Hippocampal formation (tissue), 2 donors: ENCODE measurements around the gene BAHCC1.

Experiments used
- DNase-seq, 2 donors: peaks; one replicate each; lab custom pipeline; 2025; lab: John Stamatoyannopoulos, UW

The BAHCC1 gene

GRCh38 chr17:81493198-81494038, 98.2 kb downstream of the BAHCC1 start:
- DNase-seq, result no peak

GRCh38 chr17:81494626-81495377, 99.5 kb downstream of the BAHCC1 start:
- DNase-seq, result no peak

- DNase-seq, result no peak
These were observed 103.8 kb downstream of the BAHCC1 start for GRCh38 chr17:81498953-81499600.

- no peak for DNase-seq
These were observed 104.3 kb downstream of the BAHCC1 start for GRCh38 chr17:81499601-81499970.

GRCh38 chr17:81500047-81500446, 104.8 kb downstream of the BAHCC1 start:
- no peak for DNase-seq

- DNase-seq, result no peak
These were observed 107.3 kb downstream of the BAHCC1 start for GRCh38 chr17:81502471-81503017.

- DNase-seq, result no peak
These were observed 108.4 kb downstream of the BAHCC1 start for GRCh38 chr17:81503619-81504018.

- no peak for DNase-seq
These were observed 113.5 kb downstream of the BAHCC1 start for GRCh38 chr17:81508639-81509206.

GRCh38 chr17:81509207-81509971, 114.1 kb downstream of the BAHCC1 start:
- DNase-seq, result no peak

GRCh38 chr17:81509972-81510784, 114.9 kb downstream of the BAHCC1 start:
- no peak for DNase-seq

- DNase-seq, result no peak
These were observed 115.7 kb downstream of the BAHCC1 start for GRCh38 chr17:81510785-81511553.

GRCh38 chr17:81511554-81511803, 116.2 kb downstream of the BAHCC1 start:
- DNase-seq, result no peak

- DNase-seq, result no peak
These were observed 116.7 kb downstream of the BAHCC1 start for GRCh38 chr17:81511804-81512561.

GRCh38 chr17:81512562-81513371, 117.5 kb downstream of the BAHCC1 start, which contains the start of gene ACTG1:
ACTG1 (minus strand) TSS chr17:81512799; CDS start chr17:81512354, 445 bp downstream.
- peak; percentile 87 to 89 for DNase-seq

GRCh38 chr17:81513372-81513752, 118.1 kb downstream of the BAHCC1 start:
- DNase-seq, result peak; percentile 45 to 52

GRCh38 chr17:81513753-81514488, 118.7 kb downstream of the BAHCC1 start:
- peak in 1 of 2 donors; percentile 52 for DNase-seq

- DNase-seq, result no peak
These were observed 119.2 kb downstream of the BAHCC1 start for GRCh38 chr17:81514489-81514738.
